ENCODE data around the gene SRCAP. TPM values are rescaled to one million over a fixed set of nuclear protein-coding genes. Genes with fewer than 3 reads are reported as not detected.

Gene SRCAP
- total RNA-seq, 4 donors from 2014 or later: 10.7 to 39.6 (median 26.1) TPM

DNA sequence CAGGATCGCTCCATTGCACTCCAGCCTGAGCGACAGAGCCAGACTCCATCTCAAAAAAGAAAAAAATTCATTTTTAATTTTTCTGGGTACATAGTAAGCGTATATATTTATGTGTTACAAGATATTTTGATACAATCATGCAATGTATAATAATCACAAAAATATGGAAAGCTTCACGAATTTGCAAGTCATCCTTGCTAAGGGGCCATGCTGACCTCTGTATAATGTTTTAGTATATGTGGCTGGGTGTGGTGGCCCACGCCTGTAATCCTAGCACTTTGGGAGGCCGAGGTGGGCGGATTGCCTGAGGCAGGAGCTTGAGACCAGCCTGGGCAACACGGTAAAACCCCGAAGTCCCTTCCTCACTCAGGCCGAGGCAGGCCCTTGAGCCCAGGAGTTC lies 23.8 kb upstream of the SRCAP start:
- Histone ChIP-seq H3K27me3 (no peaks in the 10 kb centered on the region), H3K4me1 (no peaks in the 10 kb centered on the region), H3K4me3 (no peak overlapping the region), H3K36me3 (peaks cover 4 to 11% (median 5%) of the 10 kb centered on the region in 3 donors), H3K9me3 (no peaks in the 10 kb centered on the region), H3K27ac (no peak overlapping the region)
- WGBS, 2 donors: 75 to 88% methylated on average over 6 to 9 of the region's 10 CpGs
- TF ChIP-seq, protein P1, sequence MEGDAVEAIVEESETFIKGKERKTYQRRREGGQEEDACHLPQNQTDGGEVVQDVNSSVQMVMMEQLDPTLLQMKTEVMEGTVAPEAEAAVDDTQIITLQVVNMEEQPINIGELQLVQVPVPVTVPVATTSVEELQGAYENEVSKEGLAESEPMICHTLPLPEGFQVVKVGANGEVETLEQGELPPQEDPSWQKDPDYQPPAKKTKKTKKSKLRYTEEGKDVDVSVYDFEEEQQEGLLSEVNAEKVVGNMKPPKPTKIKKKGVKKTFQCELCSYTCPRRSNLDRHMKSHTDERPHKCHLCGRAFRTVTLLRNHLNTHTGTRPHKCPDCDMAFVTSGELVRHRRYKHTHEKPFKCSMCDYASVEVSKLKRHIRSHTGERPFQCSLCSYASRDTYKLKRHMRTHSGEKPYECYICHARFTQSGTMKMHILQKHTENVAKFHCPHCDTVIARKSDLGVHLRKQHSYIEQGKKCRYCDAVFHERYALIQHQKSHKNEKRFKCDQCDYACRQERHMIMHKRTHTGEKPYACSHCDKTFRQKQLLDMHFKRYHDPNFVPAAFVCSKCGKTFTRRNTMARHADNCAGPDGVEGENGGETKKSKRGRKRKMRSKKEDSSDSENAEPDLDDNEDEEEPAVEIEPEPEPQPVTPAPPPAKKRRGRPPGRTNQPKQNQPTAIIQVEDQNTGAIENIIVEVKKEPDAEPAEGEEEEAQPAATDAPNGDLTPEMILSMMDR (IDR thresholded peaks at IDR 0.05): no peak
- no peak for TF ChIP-seq POLR2A (IDR thresholded peaks at IDR 0.05)
- no peak for DNase-seq
- intact Hi-C loops (cut with DNase I): no loop called here

DNA sequence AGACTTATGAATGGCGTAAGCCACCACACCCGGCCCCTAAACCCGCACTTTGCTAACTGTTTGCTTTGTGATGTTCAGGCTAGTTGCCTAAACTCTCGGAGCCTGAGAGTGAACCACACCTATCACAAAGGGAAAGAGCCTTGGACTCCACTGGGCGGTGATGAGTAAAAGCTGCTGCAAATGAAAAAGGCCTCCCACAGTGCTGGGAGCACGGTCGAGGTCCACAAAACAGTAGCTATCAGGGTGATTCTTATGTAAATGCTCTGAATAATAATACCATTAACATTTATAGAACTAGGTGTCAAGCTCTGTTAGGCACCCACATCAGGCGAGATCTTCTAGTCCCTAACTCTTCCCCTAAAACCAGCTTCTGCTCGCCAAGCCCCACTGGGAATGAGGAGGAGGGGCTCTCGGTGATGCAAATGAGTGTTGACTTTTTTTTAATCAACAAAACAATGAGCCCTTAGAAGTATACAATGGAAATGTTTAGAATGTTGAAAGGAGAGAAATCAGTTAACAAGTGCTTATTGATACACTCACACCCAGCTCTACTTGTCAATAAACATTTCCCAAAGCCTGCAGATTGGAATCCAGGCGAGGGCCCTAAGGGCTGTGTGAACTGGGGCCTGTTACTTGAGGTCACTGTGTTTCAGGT lies 20.9 kb upstream of the SRCAP start:
- no peaks in the 10 kb centered on the region for H3K9me3 ChIP-seq
- H3K4me3 ChIP-seq: no peak overlapping the region
- intact Hi-C loops (cut with DNase I): no loop called here
- no peak overlapping the region for H3K27ac ChIP-seq
- H3K36me3 ChIP-seq: no peaks in the 10 kb centered on the region
- no peaks in the 10 kb centered on the region for H3K4me1 ChIP-seq
- WGBS, 2 donors: 71% methylated on average over 9 to 10 of the region's 11 CpGs
- DNase-seq: no peak
- no peaks in the 10 kb centered on the region for H3K27me3 ChIP-seq
- TF ChIP-seq POLR2A (IDR thresholded peaks at IDR 0.05): no peak
- TF ChIP-seq, protein P1 (IDR thresholded peaks at IDR 0.05): no peak

DNA sequence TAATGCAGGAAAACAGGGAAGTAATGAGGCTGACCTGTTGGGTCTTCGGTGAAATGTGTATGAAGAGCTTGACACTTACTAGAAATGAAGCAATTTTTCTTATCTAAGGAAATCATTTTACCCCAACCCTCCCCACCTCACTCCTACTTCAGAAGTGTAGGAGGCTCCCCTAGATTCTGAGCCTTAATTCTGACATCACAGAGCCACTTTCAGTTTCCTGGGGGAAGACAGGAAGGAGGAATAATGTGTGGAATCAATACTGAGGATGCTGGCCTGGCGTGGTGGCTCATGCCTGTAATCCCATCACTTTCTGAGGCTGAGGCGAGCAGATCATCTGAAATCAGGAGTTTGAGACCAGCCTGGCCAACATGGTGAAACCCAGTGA lies 20.4 kb upstream of the SRCAP start:
- no peak overlapping the region for H3K27ac ChIP-seq
- WGBS, 2 donors: 70 to 79% methylated on average over 3 of the region's 3 CpGs
- no peaks in the 10 kb centered on the region for H3K36me3 ChIP-seq
- TF ChIP-seq, protein P1 (IDR thresholded peaks at IDR 0.05): no peak
- TF ChIP-seq POLR2A (IDR thresholded peaks at IDR 0.05): no peak
- H3K27me3 ChIP-seq: no peaks in the 10 kb centered on the region
- H3K4me1 ChIP-seq: no peaks in the 10 kb centered on the region
- no peak overlapping the region for H3K4me3 ChIP-seq
- intact Hi-C loops (cut with DNase I): no loop called here
- no peak for DNase-seq
- no peaks in the 10 kb centered on the region for H3K9me3 ChIP-seq

DNA sequence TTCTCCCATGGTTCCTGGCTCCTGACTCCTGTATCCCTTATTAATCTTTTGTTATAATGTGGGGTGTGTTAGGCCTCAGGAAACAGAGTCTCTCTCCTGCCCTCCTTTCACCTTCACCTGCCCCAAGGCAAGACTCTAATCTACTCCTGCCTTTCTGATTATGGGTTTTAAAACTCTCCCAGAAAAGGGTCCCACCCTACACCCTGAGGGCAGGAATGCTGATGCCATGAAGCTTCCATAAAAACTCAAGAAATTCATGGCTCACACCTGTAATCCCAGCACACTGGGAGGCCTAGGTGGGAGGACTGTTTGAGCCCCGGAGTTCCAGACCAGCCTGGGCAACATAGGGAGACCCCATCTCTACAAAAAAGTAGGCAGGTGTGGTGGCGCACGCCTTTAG lies 18.6 kb upstream of the SRCAP start:
- no peak for DNase-seq
- TF ChIP-seq, protein P1 (IDR thresholded peaks at IDR 0.05): no peak
- no peak for TF ChIP-seq POLR2A (IDR thresholded peaks at IDR 0.05)
- Histone ChIP-seq H3K27me3 (no peaks in the 10 kb centered on the region), H3K9me3 (no peaks in the 10 kb centered on the region), H3K27ac (no peak overlapping the region), H3K36me3 (no peaks in the 10 kb centered on the region), H3K4me3 (no peak overlapping the region), H3K4me1 (no peaks in the 10 kb centered on the region)
- intact Hi-C loops (cut with DNase I): no loop called here
- WGBS, 2 donors: 94% methylated on average over 3 of the region's 3 CpGs; no CpG with 5 or more reads in 1 of the 2 donors

DNA sequence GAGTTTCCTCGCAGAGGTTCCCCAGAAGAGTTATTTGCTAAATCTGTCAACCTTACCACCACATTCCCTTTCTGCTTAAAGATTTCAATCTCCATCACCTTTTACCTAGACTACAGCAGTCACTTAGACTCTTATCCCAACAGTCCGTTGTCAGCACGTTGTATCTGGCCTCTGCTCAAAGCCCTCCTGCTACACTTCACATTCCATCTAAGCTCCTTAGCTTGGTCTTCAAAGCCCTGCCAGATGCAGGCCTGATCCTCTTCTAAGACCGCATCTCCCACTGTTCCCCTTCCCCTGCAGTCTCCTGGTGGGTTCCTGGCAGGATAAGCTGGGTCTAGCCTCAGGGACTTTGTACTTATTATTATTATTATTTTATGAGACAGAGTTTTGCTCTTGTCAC lies 10.3 kb upstream of the SRCAP start:
- TF ChIP-seq, protein P1 (IDR thresholded peaks at IDR 0.05): no peak
- no peak for TF ChIP-seq POLR2A (IDR thresholded peaks at IDR 0.05)
- no peaks in the 10 kb centered on the region for H3K36me3 ChIP-seq
- H3K4me1 ChIP-seq: peaks cover 0 to 4% (median 1%) of the 10 kb centered on the region in 3 donors
- intact Hi-C loops (cut with DNase I): no loop called here
- no peak overlapping the region for H3K4me3 ChIP-seq
- H3K9me3 ChIP-seq: no peaks in the 10 kb centered on the region
- H3K27me3 ChIP-seq: no peaks in the 10 kb centered on the region
- no peak overlapping the region for H3K27ac ChIP-seq
- 55 to 82% methylated on average over 4 of the region's 4 CpGs for WGBS, 2 donors
- no peak for DNase-seq
